GM20431 (cell line): ENCODE data around the gene ATP1A2.
"Not testable (repeated sequence)": the region's sequence is repeated elsewhere in the genome, so short reads cannot be mapped to it uniquely, and the experiment has no call there.

Experiments used
- in situ Hi-C: fragments of 300-500 bp; cut with MseI, MboI; formaldehyde crosslinking; loops from one replicate; pipeline ENCODE4 v1.15.0; 2020; ENCODE audit warnings: low sequenced_read_pairs; ENCODE audit not compliant: unreplicated experiment

Gene ATP1A2

DNA sequence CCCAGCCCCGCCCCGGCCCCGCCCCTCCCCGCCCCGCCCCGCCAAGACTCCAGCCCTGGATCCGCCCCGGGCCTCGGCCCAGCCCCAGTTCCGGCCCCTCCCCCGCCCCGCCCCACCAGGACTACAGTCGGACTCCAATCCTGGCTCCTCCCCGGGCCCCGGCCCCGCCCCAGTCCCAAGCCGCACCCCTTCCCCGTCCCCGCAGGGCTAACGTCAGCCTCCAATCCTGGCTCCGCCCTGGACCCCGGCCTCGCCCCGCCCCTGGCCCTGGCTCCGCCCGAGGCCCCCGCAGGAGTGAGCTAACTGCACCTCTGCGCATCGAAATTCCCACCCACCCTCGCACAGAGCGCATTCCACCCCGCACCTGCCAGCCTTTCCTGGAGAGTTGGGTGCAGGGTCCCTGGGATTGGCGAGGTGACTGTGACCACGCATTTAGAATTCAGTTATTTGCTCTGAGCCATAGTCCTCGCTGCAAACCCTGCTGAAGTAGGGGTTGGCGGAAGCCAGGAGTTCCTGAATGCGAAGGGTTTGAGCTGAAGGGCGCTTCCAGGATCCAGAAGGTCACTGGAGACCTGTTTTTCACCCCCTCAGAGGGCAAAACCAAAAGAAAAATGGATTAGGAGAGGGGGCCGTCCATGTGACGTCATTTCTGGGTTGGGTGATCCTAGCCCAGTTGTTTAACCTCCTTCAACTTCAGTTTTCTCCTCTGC is 16.6 kb upstream of the ATP1A2 start:
- in situ Hi-C loops: no loop called here

GRCh38 chr1:160099716-160100375 is 15.7 kb upstream of the ATP1A2 start:
- in situ Hi-C loops: no loop called here

GRCh38 chr1:160101037-160101716 is 14.4 kb upstream of the ATP1A2 start:
- in situ Hi-C loops: no loop called here

DNA sequence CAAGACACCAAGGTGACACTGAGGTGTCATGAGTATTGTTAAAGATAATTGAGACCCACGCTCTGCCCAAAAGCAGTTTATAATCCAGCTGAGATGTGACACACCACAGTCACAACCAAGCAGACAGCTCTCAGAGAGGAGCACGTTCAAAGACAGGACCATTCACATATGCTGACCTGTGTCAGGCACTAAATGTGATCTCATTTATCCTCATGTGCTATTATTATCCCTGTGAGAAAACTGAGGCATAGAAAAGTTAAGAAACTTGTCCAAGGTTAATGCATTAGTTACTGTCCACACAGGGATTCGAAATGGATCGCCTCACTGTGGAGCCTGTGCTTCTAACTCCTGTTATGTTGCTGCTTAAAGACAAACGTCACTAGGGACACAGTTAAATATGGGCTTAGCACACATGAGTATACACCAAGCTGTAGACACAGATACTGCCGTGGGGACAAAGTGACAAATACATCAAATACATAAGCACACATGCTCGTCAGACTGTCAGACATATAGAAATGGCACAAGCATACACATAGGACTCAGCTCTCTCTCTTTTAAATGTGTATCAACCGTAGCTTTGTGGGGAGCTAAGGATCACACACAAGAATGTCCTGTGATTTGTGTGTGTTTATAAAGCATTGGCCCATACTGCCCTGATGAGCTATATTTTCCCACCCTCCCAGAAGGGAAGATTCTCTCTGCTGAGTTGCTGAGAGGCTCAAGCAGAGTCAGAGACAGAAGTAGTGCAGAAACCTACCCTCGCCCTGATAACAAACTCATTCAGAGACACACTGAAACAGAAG is 13.6 kb upstream of the ATP1A2 start:
- in situ Hi-C loops: no loop called here

DNA sequence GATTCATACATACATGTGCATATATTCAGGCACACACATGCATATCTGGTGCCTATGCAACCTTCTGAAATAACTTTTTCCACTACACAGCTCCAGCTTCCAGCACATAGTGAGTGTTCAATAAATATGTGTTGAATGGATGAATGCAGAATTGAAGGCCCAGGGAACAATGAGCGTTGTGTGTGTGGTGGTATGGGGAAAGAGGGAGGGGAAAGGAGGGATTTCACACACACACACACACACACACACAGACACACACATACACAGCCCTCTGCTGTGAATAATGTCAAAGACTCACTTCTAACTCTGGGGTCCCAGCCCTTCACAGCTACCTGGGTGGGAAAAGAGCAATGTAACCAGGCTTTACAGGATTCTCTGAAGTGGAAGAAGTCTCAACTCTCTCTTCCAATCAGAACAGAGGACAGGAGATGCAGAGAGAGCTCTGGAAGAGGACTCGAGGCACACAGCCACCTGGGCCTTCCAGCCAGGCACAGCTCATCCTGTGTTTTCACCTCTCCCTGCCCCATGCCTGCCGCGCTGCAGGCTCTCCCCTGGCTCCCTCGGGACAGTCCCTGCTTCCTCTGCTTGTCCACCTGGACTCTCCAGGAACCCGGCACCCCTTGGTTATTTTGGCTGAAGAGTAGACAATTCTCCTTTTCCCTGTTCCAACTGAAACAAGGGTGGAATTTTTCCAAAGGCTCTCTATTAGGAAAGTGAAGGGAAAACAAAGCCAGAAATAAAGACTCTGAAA is 11.7 kb upstream of the ATP1A2 start:
- in situ Hi-C loops: no loop called here

DNA sequence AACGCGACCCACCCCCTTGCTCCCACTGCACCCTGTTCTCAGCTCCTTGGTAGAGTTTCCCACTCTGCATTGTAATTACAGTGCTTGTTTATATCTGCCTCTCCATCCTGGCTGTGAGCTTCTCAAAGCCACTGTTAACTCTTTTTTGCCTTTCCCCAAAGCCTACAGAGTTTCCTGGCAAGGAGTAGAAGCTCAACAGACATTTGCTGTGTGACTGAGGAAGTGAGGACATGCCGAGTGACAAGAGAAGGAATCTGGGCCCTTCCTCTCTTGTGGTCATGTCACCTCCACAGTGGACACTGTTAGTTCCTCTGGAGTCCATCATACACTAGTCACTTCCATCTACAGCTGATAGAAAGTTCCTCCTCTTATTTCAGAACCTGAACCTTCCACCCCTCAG is 11.1 kb upstream of the ATP1A2 start:
- in situ Hi-C loops: no loop called here

DNA sequence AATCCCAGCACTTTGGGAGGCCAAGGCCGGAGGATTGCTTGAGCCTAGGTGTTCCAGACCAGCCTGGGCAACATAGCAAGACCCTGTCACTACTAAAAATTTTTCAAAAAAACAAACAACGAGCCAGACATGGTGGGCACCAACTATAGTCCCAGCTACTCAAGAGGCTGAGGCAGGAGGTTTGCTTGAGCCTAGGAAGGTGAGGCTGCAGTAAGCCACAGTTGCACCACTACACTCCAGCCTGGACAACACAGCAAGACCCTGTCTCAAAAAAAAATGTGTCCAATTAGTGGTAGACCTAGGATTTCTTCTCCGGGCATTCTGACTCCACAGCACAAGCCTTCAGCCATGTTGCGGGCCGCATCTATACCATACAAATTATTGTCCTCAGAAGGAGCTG is 10.4 kb upstream of the ATP1A2 start:
- in situ Hi-C loops: no loop called here

DNA sequence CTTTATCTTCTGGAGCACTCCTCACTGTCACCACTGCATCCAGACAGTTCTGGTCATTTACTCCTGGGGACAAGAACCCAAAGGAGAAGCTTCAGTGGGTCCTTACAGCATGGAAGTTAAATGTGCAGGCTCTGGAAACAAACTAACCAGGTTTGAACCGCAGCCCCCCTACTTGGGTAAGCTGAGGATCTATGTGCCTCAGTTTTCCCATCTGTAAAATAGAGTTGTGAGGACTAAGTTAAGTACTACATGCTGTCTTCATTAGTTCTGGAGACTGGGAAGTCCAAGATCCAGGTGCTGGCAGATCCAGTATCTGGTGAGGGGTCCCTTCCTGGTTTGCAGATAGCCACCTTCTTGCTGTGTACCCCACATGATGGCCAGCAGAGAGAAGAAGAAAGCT is 8.0 kb upstream of the ATP1A2 start:
- in situ Hi-C loops: no loop called here

DNA sequence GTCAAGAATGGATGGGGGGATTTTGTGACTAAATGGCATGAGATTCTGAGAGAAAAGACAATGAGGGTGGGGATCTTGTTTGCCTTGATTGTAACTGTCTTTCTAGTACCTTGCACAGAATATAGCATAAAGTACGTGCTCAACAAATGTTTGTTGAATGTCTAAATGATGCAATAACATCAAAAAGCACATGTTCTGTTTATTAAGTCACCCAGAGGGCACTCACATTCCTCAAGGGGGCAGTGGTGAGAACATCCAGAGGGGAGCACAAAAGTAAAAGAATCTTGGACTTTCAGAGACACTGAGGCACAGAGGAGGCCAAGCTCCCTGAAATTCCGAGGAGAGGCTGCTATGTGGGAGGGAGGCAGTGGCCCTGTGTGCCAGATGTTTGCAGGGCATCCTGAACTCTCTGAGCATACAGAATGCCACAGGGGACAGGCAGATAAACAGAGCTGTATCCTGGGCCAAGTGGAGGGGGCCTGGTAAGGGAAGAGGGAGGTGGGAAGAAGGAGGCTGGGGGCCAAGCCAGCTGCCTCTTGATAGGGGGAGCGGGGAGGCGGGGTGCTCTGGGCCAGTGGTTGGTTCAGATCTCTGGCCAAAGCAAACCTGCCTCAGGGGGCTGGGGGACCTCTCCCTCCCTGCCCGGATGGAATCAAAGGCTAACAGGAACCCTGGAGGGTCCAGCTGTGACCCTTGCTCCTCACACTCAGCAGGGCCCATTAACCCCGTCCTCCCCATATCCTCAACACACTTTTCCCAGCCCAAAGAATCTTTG is 6.5 kb upstream of the ATP1A2 start:
- in situ Hi-C loops: no loop called here

- in situ Hi-C loops: no loop called here
These were observed 5.9 kb upstream of the ATP1A2 start for GRCh38 chr1:160109686-160110085.

DNA sequence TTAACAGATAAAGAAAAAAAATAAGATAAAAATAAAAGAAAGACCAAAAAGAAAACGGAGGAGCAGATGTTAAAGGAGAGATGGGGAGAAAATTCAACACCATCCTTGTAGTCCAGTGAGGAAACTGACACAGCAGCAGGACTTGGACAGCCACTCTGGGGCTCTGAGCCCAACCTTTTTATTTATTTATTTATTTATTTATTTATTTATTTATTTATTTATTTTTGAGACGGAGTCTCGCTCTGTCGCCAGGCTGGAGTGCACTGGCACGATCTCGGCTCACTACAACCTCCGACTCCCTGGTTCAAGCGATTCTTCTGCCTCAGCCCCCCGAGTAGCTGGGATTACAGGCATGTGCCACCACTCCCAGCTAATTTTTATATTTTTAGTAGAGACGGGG is 4.1 kb upstream of the ATP1A2 start:
- in situ Hi-C loops: not testable (repeated sequence)

GRCh38 chr1:160112357-160112756 is 3.2 kb upstream of the ATP1A2 start:
- in situ Hi-C loops: no loop called here

GRCh38 chr1:160113407-160113806 is 2.2 kb upstream of the ATP1A2 start:
- in situ Hi-C loops: no loop called here

DNA sequence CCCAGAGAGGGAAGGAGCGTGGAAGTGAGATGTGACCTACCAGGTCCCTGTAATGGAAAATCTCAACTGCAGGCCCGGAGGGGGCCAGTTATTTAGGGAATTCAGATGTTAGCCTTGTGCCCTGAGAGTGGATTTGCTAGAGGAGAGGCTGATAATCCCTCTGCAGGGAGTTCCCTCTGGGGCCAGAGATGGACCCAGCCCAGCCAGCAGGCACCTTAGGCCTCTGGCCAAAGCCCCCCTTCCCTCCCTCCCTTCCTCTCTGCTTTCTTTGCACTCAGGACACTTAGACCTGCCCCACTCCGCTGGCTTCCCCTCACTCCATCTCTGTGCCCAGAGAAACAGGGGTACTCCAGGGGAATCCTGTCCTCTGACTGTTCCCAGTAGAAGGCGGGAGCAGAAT is 1.5 kb upstream of the ATP1A2 start:
- in situ Hi-C loops: no loop called here

GRCh38 chr1:160116283-160117147 is 956 bp downstream of the ATP1A2 start:
- in situ Hi-C loops: no loop called here

DNA sequence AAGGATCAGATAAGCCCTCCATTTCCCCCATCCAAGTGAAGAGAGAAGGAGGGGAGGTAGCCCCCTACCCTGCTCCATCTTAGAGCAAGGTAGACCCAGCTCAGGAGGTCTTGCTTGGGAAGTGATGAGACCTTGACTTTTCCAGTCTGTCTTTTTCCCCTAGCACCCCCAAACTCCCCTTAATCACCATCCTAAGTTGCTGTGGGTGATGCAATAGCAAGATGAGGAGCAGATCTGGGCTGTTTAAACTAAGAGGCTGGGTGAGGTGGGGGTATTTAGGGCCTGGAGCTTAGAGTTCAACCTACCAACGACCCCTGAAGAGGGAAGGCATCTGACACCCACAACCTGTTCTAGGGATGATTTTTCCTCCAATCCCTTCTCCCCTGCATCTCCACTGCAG is 1.7 kb downstream of the ATP1A2 start:
- in situ Hi-C loops: no loop called here

DNA sequence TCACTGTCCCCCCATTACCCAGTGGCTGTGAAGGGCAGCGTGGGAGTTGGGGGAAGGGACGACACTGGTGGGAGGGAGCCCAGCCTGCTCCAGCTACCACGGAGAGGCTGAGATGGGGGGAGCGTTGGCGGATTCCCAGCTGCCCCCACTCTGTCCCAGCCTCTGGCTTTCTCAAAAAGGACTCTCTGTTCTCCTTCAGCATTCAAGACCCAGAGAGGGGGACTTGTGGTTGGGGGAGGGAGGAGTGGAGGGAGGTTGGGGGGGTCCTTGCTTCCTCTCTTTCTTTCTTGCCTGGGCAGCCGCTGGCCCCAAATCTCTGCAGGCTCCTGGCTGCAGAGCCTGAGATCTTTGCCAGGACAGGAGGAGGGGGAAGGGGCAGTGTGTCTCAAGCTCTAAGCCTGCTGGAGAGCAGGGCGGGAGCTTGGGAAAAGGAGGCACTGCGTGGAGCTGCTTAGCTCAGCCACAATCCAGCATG is 2.2 kb downstream of the ATP1A2 start:
- in situ Hi-C loops: no loop called here

GRCh38 chr1:160118928-160119327 is 3.4 kb downstream of the ATP1A2 start:
- in situ Hi-C loops: no loop called here
